HUES6 (cell line): ENCODE data around the gene C1QTNF4.
A peak's percentile ranks its signal among the peaks of the same experiment; 100 is the strongest.
"Not testable (repeated sequence)": the region's sequence is repeated elsewhere in the genome, so short reads cannot be mapped to it uniquely, and the experiment has no call there.

Source experiments
- H3K27ac ChIP-seq: 2 replicates; pipeline ENCODE4 v1.7.0; 2013; ENCODE audit warnings: low read depth, mild to moderate bottlenecking, low read length, inconsistent platforms
- H3K27me3 ChIP-seq: 2 replicates; pipeline ENCODE4 v1.6.1; 2013; ENCODE audit warnings: low read length; ENCODE audit not compliant: control insufficient read depth, insufficient read depth
- H3K36me3 ChIP-seq: 2 replicates; pipeline ENCODE4 v1.6.1; 2013; ENCODE audit warnings: low read length; ENCODE audit not compliant: control insufficient read depth, insufficient read depth
- H3K4me1 ChIP-seq: 2 replicates; pipeline ENCODE4 v1.6.1; 2013; ENCODE audit warnings: low read length; ENCODE audit not compliant: control insufficient read depth, insufficient read depth
- H3K4me3 ChIP-seq: 2 replicates; pipeline ENCODE4 v1.5.1; 2013; ENCODE audit warnings: low read depth, low read length
- H3K9ac ChIP-seq: one replicate; pipeline ENCODE4 v1.6.1; 2013; ENCODE audit warnings: mild to moderate bottlenecking, low read length
- H3K9me3 ChIP-seq: 2 replicates; pipeline ENCODE4 v1.6.1; 2013; ENCODE audit warnings: low read depth, low read length; ENCODE audit not compliant: control insufficient read depth, insufficient read depth

C1QTNF4 gene

DNA sequence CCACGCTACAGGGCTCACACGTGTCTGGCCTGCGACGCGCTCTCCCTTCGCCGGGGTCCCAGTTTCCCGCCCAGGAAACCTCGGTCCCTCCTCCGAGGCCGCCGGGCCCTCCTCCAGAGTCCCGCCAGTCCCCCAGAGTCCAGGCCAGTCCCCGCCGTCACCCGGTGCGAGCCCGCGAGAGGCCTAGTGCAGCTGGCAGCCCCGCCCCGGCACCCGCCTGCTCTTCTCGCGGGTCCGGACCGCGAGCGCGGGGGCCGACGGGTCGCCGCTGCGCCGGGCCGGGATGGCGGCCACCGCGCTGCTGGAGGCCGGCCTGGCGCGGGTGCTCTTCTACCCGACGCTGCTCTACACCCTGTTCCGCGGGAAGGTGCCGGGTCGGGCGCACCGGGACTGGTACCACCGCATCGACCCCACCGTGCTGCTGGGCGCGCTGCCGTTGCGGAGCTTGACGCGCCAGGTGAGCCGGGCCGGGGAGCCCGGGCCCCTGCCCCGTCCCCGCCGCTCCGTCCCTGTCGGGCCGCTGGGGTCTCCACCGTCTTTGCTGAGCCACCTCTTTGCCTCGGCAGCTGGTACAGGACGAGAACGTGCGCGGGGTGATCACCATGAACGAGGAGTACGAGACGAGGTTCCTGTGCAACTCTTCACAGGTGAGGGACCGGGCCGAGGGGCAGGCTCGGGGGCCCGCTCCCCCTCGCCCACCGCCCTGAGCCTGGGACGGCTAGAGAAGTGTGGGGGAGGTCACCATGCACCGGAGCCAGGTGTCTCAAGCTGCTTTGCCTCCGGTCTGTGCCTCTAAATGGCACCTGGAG is 28.7 kb downstream of the C1QTNF4 start, which contains the start of gene PTPMT1:
PTPMT1 (plus strand) TSS at position 260 of the 809 bp plus-strand sequence; CDS start at position 284, 24 bp downstream.
- Histone ChIP-seq H3K4me1 (peaks cover 9% of the 10 kb centered on the region; the same call in 1 of the 2 replicates), H3K9me3 (no peaks in the 10 kb centered on the region), H3K36me3 (peaks cover 21% of the 10 kb centered on the region), H3K4me3 (peak within 1 kb of the TSS; percentile 77), H3K9ac (peak within 1 kb of the TSS; percentile 97), H3K27me3 (no peaks in the 10 kb centered on the region), H3K27ac (peak within 1 kb of the TSS; percentile 84; the same call in 1 of the 2 replicates)

DNA sequence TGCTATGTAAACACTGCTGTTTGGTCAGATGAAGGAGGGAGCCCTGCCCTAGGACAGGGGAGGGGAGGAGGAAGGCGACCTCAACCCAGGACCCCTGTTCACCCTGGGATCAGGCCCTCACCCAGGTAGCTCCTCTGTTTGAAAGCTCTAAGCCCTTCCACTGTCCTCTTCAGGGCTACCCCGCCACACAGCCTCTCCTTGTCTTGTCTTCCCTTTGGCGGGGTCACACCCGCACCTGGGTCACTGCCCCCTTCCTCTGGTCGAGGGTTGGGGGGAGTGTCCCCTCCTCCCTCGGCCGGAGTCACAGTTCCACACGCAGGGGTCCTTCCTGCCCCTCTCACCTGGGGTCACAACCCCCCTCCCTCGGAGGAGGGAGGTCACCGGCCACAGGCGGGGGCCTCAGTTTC is 29.3 kb downstream of the C1QTNF4 start:
- H3K4me1 ChIP-seq: peaks cover 9% of the 10 kb centered on the region; the same call in 1 of the 2 replicates
- no peaks in the 10 kb centered on the region for H3K27me3 ChIP-seq
- no peaks in the 10 kb centered on the region for H3K9me3 ChIP-seq
- peaks cover 15% of the 10 kb centered on the region for H3K36me3 ChIP-seq
- peak overlapping the region; percentile 22; the same call in 1 of the 2 replicates for H3K27ac ChIP-seq
- peak overlapping the region; percentile 77 for H3K4me3 ChIP-seq
- peak overlapping the region; percentile 97 for H3K9ac ChIP-seq

DNA sequence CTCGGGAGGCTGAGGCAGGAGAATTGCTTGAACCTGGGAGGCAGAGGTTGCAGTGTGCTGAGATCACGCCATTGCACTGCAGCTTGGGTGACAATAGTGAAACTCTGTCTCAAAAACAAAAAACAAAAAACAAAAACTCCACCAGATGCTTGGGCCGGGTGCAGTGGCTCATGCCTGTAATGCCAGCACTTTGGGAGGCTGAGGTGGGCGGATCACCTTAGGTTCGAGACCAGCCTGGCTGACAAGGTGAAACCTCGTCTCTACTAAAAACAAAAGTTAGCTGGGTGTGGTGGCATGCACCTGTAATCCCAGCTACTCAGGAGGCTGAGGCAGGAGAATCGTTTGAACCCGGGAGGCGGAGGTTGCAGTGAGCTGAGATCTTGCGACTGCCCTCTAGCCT is 29.8 kb downstream of the C1QTNF4 start:
- not testable (repeated sequence) for H3K27ac ChIP-seq, H3K27me3 ChIP-seq, H3K9ac ChIP-seq, H3K4me1 ChIP-seq, H3K9me3 ChIP-seq, H3K4me3 ChIP-seq, H3K36me3 ChIP-seq

DNA sequence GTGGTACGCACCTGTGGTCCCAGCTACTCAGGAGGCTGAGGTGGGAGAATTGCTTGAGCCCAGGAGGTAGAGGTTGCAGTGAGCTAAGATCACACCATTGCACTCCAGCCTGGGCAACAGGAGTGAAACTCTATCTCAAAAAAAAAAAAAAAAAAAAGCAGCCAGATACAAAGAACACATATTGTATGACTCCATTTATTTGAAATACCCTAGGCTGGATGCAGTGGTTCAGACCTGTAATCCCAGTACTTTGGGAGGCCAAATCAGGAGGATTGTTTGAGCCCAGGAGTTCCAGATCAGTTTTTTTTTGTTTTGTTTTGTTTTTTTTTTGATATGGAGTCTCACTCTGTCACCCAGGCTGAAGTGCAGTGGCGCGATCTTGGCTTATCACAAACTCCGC is 31.8 kb downstream of the C1QTNF4 start:
- H3K27me3 ChIP-seq, H3K27ac ChIP-seq, H3K4me1 ChIP-seq, H3K36me3 ChIP-seq, H3K4me3 ChIP-seq, H3K9me3 ChIP-seq, H3K9ac ChIP-seq: not testable (repeated sequence)

DNA sequence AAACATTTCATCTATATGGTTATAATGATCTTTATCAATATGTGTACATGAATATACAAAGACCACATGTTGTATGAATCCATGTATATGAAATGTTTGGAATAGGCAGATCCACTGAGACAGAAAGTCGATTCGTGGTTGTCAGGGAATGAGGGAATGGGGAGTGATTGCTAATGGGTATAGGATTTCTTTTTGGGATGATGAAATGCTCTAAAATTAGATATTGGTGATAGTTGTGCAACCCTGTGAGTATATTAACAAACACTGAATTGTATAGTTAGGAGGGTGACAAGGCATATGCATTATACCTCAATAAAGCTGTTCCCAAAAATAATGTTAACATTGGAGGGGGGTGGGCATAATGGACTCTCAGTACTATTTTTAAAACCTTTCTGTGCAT is 33.8 kb downstream of the C1QTNF4 start:
- H3K4me1 ChIP-seq: 0 out of 2 replicates have a peak, but pooled peaks cover 5% of the 10 kb centered on the region
- no peaks in the 10 kb centered on the region for H3K9me3 ChIP-seq
- H3K36me3 ChIP-seq: no peaks in the 10 kb centered on the region
- no peak overlapping the region for H3K4me3 ChIP-seq
- no peaks in the 10 kb centered on the region for H3K27me3 ChIP-seq
- no peak overlapping the region for H3K27ac ChIP-seq
- H3K9ac ChIP-seq: no peak overlapping the region

DNA sequence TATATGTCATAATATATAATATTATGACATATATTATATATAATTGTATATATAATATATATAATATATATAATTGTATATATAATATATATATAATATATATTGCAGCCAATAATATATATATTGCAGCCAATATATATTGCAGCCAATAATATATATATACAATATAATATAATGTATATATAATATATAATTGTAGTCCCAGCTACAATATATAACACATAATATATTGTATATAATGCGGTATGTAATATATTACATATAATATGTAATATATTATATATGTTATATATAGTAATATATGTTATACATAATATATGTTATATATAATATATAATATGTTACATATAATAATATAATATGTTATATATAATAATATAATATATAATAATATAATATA is 35.5 kb downstream of the C1QTNF4 start:
- 0 out of 2 replicates have a peak, but pooled peaks cover 3% of the 10 kb centered on the region for H3K4me1 ChIP-seq
- no peak overlapping the region for H3K4me3 ChIP-seq
- no peaks in the 10 kb centered on the region for H3K9me3 ChIP-seq
- no peak overlapping the region for H3K27ac ChIP-seq
- no peaks in the 10 kb centered on the region for H3K27me3 ChIP-seq
- no peak overlapping the region for H3K9ac ChIP-seq
- no peaks in the 10 kb centered on the region for H3K36me3 ChIP-seq

DNA sequence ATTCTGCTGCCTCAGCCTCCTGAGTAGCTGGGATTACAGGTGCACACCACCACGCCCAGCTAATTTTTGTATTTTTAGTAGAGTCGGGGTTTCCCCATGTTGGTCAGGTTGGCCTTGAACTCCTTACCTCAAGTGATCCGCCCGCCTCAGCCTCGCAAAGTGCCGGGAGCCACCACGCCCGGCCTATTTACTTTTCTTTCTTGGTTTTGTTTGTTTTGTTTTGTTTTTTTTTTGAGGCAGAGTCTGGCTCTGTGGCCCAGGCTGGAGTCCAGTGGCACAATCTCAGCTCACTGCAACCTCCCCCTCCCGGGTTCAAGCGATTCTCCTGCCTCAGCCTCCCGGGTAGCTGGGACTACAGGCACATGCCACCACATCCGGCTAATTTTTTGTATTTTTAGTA is 37.2 kb downstream of the C1QTNF4 start:
- H3K27me3 ChIP-seq, H3K4me1 ChIP-seq, H3K36me3 ChIP-seq, H3K4me3 ChIP-seq, H3K9ac ChIP-seq, H3K9me3 ChIP-seq, H3K27ac ChIP-seq: not testable (repeated sequence)

DNA sequence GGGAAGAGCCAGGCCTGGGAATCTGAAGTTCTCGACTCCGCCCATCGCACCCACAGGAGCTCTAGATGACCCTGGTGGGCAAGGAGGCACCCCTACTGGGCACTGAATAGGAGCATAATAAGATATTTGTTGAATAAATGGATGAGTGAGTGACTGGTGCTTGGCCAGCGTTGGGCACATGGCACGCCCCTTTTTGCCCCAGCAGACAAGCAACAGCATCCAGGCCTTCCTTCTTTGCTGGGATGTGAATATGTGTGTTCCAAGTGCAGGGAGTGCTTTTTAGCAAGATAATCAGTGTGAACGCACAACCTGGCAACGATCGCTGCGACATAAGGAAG is 40.8 kb downstream of the C1QTNF4 start:
- H3K9ac ChIP-seq: peak overlapping the region; percentile 66
- no peaks in the 10 kb centered on the region for H3K27me3 ChIP-seq
- no peak overlapping the region for H3K27ac ChIP-seq
- peak overlapping the region; percentile 97 for H3K4me3 ChIP-seq
- peaks cover 13% of the 10 kb centered on the region; the same call in 1 of the 2 replicates for H3K36me3 ChIP-seq
- no peaks in the 10 kb centered on the region for H3K9me3 ChIP-seq
- peaks cover 10% of the 10 kb centered on the region for H3K4me1 ChIP-seq

DNA sequence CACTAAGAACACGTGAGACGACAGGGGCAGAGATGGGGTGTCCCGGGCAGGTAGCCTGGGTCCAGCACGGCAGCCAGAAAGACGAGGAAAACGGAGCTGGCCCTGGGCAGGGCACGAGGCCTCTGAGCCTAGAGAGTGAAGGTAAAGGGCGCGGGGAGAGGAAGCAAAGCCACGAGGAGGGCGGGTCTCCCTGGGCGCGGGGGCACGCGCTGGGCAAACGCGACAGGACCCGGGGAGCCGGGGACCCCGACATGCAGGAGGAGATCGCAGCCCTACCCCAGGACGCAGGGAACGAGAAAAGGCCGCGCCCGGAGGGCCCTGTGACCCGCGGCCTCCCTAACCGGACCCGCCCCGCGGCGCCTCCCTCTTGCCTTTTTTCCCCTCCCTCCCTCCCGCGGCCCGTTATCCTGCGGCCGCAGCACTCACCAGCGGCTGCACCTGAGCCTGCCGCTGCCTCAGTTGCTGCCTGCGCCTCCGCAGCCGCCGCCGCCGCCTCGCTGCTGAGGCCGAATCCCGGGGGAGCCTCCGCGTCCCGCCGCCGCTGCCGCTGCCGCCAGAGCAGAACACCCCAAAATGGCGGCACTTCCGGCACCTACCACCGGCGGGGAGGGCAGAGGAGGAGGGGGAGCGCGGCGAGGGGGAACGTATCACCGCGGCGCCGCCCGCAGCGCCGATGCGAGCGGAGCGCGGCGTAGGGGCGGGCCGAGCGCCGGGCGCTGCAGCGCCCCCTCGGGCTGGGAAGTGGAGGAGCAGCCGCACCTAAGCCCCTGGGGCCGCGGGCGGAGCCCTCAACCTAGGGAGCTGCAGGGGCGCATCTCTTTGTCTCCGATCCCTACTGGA is 41.4 kb downstream of the C1QTNF4 start, which contains the start of gene CELF1:
CELF1 (minus strand) TSS at position 567 of the 840 bp plus-strand sequence. CDS start 53,609 bp downstream, outside the sequence.
- peak within 1 kb of the TSS; percentile 97 for H3K9ac ChIP-seq
- no peaks in the 10 kb centered on the region for H3K9me3 ChIP-seq
- peak within 1 kb of the TSS; percentile 97 for H3K4me3 ChIP-seq
- peaks cover 13% of the 10 kb centered on the region; the same call in 1 of the 2 replicates for H3K36me3 ChIP-seq
- peak within 1 kb of the TSS; percentile 89 for H3K27ac ChIP-seq
- H3K27me3 ChIP-seq: no peaks in the 10 kb centered on the region
- peaks cover 10% of the 10 kb centered on the region for H3K4me1 ChIP-seq

DNA sequence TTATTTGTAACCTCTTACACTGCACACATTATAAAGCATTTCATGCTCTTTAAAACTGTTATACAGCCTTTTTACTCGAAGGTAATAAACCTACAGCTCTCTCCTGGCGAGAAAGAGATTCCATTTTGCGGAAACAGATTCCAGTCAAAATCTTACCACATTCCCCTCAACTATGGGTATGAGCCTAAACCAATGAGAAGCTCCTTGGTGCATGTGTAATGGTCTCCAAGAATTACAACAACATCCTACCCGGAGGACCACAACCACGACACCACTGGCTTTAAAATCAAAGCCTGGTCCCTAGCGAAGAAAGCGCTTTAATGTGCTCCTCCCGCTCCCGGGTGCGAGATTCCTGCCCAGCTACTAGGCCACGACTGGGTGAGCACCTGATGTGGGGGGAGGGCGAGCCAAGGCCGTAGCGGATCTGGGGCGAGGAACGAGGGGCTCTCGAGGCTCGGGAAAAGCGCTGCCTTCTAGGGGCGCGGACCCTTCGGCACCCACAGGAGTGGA is 42.1 kb downstream of the C1QTNF4 start:
- H3K4me3 ChIP-seq: peak overlapping the region; percentile 97
- H3K27ac ChIP-seq: peak overlapping the region; percentile 89
- H3K9me3 ChIP-seq: no peaks in the 10 kb centered on the region
- peaks cover 15% of the 10 kb centered on the region; the same call in 1 of the 2 replicates for H3K36me3 ChIP-seq
- H3K9ac ChIP-seq: peak overlapping the region; percentile 97
- peaks cover 10% of the 10 kb centered on the region for H3K4me1 ChIP-seq
- H3K27me3 ChIP-seq: no peaks in the 10 kb centered on the region
